GM21526 (cell line): ENCODE results near the gene PCSK6.

Experiments used
- ATAC-seq: cut with Tn5 transposase; IDR thresholded peaks from one replicate; pipeline ENCODE4 v1.9.1; 2021; ENCODE audit warnings: moderate library complexity; ENCODE audit not compliant: unreplicated experiment, low FRiP score

PCSK6 gene

DNA sequence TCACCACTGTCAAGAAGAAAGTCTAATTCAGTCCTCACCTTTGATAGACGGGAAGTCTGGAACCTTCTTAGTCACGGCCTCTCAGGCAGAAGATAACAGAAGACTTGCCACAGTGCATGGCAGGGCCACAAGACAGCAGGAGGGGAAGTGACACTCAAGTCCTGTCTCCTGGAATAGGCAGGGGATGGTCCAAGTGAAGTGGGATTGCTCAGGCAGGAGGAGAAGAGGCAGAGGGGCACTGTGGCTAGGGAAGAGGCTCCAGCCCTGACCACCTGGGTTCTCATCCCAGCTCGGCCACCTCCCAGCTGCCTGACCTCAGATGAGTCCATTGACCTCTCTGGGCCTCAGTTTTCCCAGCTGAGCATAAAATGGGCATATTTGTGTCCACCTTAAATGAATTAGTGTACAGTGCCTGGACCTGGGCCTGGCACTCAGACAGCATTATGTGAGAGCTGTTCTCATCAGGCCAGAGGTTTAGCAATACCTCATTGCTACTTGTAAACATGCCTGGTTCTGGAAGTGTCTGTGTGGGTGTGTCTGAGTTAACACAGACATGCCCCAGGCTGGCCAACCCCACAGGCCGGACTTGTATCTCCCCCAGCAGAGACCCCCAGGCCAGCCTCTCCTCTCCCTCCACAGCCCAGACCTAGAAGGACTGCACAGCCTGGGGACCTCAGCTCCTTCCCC, 11.5 kb upstream of the PCSK6 start:
- no peak for ATAC-seq

DNA sequence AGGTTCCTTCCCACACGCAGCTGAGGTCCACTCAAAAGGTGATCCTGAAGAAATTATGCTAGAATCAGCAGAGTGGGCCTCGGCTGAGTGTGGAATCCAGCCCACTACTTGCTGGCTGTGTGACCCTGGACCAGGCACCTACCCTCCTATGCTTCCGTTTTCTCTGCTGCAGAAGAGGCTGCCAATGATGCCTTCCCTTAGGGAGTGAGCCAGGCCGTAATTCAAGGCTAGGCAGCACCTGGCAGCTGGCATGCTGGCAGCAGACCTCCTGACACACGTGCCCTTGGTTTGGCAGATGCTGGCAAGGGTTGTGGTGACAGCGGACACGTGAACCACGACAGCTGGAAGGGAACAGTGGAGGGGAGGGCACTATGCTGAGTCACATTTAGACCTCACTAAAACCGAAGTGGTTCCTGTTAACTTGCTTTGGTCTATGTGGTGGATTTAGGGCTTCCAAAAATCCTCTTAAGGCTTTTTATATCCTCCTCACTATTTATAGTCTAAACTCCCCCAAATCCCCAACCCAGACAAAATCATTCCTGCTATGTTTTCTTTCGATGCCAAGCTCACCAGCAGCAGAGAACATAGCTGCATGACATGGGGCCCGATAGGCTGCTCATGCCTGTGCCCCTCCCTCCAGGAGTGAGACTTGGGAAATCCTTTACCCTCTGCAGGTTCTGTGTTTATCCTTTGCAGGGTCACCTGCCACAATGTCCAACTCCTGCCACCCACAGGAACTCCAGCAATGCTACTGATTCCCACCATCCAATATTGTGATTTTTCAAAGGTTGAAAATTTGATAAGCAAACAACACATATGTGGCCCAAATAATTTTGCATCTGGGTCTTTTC, 10.6 kb upstream of the PCSK6 start:
- peak; percentile 50 for ATAC-seq

DNA sequence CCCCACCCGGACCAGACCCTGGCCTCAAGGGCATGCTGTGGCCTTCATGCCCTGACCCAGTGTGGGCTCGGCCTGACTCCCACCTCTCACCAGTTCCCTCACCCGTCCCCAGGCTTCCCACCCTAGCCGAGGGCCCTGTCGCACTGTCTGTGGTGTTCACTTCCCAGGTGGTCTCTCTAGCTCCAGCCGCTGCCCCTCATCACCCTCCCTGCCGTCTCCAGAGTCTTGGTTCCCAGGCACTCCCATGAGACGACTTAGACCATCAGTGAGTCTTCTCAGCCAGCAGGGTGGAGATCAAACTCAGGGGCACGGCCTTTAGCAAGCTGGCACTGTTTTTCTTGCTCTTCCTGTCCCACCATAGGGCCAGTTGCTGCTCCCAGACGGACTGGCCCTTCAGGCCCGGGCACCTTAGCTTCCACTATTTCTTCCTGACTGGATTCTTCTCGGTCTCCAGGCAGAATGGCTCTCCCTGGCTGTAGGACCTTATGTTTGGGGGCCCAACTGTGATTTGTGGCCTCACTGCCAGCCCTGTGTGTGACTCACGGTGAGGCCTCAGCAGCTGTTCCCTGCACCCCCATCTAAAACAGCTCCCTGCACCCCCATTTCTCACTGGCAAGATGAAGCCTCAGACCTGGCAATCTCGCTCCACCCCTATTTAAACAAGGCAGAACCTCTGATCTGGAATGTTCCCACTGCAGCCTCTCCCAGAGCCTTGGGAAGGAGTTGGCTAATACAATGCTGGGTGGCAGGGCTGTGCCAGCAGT, 9.4 kb upstream of the PCSK6 start:
- ATAC-seq, result no peak

DNA sequence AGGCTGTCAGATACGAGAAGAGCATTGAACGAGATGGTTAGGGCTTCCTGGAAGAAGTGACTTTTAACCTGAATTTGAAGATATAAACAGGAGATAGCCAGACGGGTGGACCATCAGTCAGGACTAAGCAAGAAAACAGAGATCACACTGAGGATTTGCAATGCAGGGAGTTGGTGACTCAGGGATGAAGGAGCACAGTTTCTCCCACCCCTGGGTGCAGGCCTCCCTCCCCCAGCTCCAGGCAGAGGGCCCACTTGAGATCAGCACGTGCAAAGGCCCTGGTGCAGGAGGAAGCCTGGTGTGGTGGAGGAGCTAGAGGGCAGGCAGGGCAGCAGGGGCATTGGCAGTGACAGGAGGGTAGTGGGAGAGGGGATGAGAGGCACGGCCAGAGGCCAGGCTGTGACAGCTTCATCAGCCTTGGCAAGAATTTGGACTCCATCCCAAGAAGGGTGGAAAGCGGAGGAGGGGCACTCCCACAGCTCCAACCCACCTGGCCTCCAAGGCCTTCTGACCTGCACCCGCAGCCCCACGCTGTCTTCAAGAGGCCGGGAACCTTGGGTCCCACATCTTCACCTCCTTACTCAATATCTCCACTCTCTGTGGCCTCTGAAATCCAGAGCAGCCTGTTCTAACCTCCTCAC, 8.7 kb upstream of the PCSK6 start:
- ATAC-seq, result no peak

DNA sequence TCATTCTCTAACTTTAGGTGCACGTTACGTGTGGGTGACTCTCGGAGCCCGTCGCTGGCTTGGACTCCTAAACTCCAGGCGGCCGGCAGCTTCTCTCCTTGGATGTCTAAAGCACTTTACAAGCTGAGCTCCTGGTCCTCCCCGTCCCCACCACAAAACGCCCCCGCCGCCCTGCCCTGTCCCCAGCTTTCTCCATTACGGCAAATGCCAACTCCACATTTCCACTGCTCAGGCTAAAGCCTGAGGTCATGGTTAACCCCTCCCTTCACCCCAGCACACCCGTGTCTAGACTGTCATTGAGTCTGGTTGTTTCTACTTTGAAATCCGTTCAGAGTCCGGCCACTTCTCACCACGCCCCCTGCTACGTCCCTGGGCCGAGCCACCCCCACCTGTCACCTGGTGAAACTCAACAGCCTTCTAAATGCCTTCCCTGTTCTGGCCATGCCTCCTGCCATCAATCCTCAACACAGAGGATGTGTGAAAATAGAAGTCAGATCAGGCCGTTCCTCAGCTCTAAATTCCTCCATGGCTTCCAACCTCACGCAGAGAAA, 8.1 kb upstream of the PCSK6 start:
- no peak for ATAC-seq

DNA sequence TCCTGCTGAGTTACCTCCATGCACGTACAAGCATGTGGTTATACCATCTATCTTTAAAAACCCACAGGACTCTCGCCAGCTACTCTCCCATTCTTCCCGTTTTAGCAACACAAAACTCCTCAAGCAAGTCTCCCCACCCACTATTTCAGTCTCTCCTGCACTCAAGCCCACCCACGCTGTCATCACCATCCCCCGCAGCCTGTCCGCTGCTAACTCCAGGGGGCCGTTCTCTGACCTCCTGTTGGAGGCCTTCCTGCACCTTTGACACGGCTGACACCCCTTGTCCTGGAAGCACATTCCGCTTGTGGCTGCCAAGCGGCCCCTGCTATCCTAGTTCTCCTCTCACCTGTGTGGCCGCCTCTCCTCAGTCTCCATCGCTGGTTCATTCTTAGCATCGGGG, 7.5 kb upstream of the PCSK6 start:
- no peak for ATAC-seq

DNA sequence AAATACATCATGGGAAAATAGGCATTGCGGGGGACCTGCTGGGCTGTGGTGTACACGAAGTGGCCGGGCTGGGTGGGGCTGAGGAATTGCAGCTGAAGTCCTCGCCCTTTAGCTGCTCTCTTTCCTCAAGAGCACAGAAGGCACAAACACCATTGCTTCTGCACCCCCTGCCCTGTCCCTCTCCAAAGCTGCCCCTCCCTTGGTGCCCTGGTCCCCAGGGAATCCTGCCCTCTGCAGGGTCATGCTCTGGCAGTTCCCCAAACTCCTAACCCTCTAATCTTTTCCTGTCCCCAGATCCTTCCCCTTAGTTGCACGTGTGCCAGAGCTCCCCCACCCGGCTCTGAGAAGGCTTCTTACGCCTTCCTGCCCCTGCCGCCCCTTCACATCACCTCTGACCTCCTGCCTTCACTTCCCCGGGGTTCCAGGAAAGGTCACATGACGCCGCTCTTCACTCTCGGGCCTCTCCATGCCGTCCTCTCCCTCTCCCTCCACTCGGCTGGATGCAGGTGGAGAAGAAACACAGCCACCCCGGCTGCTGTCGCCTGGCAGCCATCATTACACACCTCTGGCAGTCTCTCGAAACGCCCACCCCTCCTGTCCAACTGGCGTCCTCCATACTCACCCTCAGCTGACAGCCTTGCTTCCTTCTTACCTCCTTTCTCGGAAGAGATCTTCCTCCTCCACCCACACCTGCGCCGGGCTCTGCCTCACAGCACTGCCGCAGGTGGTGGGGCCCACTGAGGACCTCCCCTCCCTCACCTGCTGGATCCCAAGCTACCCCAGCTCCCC, 6.9 kb upstream of the PCSK6 start:
- no peak for ATAC-seq

DNA sequence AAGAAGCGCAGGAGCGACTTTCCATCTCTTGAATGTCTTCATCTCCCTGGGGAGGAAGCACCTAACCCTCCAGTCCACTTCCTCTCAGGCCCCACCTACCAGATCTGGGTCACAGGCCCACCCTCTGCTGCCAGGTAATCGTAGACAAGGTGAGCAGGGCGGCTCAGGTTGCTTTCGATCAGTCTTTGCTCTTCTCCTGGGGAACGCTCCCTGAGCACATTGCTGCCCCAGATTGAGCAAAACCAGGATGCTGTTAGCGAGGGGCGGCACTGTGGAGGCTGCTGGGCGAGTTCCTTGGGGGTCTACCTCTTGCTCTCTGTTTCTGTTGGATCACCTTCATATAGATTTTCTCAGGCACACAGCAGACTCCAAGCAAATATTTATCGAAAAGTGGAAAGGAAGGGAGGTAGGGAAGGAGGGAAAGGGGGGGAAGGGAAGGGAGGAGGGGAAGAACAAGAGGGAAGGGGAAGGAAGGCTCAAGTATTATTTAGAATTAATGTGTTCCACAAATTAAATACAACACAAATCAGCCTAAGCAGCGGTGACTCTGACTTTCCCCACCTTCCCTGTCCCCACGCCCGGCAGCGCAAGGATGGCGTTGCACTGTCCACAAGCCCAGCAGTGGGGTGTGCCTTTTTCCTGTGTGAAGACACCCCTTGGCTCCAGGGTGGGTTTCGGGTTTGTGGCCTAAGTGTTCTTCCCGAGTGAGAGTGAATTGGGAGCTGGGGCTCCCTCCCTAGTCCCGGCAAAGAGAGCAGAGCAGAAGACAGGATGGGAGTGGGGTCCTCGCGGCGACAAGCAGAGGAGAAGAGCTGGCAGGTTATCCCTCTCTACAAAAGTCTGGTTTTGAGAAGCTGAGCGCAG, 6.1 kb upstream of the PCSK6 start:
- ATAC-seq, result no peak

DNA sequence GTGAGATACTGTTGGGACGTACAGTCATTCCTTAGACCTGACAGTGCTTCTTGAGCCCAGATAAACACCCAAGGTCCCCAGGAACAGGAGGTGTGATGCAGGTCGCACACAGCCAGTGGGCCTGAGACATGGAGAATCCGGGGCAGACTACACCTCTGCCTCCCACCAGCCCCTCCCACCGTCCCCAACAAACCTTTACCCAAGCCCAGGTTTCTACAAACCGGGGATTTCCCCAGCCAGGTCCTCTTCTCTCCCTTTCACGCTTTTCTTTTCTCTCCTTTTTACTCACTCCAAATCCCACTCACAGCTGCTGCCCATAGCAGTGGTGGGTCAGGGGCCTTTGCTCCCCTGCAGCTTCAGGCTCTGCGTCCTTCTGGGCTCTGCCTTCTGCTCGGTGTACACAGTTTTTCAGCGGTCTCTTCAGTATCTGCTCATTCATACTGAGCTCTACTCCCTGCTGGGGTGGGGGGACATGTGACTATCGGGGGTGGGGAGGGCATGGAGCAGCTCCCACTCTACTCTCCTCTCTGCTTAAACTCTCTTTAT, 4.8 kb upstream of the PCSK6 start:
- no peak for ATAC-seq

DNA sequence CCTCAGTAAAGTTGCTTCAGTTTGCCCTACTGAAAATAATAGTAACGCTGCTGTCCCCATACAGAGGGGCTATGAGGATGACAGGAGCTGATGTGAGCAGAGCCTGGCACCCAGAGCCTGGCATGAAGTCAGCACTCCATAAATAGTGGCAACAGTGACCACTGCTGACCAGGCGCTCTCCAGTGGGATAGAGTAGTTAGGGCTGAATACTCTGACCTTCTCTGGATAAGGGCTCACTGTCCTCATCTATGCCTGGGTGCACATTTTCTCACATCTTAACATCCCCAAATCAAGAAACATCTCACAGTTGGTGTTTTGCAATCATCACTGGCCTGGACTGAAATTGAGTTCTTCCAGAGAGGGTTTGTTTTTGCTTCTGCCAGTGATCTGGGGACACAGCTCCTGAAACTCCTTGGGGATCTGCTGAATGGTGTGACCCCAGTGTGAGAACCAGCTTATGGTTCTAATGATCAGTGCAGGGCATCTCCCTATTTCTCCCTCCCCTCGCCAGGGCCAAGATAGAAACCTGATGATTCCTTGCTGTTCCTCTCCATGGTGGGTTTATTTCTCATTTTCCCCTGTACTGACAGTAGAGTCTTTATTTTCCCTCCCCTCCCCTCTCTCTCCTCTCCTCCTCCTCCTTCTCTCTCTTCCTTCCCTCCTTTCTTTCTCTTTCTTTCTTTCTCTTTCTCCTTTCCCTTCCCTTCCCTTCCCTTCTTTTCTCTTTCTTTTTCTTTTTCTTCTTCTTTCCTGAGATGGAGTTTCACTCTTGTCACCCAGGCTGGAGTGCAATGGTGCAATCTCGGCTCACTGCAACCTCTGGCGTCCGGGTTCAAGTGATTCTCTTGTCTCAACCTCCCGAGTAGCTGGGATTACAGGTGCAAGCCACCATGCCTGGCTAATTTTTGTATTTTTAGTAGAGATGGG, 3.5 kb upstream of the PCSK6 start:
- ATAC-seq, result no peak

DNA sequence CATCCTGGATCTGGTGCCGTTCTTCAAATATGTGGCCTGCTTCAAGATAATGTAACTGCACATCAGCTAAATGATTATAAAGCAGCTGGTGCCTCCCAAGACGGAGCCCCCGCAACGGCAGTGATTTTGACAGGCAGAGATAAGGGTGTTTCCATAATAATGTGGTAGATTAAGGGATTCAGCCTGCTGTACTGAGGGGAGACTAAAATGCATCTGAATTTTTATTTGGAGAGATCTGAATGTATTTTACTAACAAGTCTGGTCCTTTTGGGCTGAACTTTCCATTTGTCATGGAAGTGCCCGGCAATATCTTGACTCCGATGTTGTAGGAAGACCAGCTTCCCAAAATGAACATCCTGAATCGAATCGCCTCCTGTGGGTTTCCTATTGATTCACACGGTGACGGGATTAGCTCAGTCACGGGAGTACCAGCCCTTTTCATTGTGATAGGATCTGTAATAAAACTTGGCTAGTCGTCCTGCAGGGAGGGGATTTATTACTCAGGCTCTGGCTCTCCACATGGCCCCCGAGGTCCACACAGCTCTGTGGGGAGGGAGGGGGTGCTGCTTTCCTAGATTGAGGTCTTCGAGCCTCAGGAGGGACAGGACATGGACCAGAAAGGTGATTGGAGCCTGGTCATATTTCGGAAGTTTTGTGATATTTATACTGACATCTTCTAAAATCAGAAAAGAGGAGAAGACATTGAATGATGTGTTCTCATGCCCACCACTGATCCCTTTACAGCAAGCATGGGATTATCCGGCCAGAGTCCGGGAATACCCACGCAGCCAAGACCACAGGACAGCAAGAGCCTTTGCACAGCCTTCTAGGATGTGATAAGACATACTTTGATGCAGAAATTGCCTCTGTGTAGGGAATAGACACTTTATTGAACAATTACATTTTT, 2.5 kb upstream of the PCSK6 start:
- ATAC-seq, result no peak

DNA sequence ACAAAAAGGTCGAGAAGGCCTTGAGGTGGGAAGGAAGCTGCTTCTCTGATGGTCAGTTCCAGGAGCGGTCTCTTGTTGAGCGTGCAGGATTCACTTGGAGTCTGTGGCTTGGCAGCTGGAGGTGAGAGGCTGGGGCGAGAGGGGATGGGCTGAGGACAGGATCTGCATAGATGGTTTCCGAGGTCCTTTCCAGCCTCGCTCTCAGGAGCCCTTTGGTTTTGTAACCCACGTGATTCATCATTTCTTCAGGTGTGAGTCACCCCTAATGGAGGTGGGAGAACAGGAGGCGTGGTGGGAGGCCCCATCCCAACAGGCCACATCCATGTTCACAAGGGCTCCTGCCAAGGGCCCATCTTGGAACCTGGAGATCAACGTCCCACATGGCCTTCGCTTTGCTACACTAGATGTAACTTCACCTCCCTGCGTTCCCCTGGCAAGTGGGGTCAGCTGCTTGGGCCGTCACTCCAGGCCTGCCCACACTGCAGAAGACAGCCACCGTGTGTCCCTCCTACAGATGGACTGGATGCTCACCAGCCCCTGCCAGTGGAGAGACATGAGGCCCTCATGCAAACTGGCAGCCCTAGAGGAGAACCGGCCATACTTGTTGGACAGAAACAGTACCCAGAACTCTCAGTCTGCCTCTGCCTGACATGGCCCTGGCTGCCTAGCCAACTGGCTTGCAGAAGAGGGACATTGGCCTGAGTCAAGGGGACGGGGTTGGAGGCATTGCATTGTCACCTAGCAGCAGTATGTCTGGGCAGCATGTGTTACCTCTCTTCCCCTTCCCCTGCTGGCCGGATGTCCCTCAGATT, 1.6 kb upstream of the PCSK6 start:
- no peak for ATAC-seq

DNA sequence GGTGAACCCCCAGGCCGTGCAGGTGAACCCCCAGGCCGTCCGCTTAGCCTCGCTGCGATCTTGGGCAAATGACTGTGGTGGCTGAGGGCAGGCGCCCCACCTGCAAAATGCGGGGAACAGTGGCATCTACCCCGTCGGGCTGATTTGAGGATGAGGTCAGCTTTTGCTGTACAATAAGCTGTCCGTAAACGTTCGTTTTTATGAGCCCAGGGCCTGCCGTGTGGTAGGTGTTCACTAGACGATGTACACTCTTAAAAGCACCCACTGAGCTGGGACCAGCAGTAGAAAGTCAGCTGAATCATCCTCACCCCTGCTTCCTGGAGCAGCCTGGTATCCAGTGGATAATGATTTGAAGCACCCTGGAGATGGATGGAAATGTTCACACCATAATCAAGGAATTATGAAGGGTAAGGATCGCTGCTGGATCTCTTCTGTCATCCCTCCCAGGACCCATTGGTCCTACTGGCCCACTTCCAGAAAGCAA, 943 bp upstream of the PCSK6 start:
- no peak for ATAC-seq

DNA sequence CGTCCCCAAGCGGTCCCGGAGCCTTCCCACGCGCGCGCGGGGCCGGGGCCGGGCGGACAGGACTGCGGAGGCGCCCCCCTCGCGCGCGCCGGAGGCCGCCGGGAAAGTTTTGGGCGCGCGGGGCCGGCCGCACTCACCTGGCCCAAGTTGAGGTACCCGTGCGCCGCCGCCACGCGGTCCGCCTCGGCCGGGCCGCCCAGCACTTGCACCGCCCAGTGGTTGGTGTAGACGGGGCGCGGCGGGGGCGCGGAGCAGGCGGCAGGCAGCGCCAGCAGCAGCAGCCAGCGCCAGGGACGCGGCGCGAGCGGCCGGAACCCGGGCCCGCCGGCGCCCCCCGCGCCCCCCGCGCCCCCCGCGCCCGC, 289 bp downstream of the PCSK6 start:
- ATAC-seq, result no peak

DNA sequence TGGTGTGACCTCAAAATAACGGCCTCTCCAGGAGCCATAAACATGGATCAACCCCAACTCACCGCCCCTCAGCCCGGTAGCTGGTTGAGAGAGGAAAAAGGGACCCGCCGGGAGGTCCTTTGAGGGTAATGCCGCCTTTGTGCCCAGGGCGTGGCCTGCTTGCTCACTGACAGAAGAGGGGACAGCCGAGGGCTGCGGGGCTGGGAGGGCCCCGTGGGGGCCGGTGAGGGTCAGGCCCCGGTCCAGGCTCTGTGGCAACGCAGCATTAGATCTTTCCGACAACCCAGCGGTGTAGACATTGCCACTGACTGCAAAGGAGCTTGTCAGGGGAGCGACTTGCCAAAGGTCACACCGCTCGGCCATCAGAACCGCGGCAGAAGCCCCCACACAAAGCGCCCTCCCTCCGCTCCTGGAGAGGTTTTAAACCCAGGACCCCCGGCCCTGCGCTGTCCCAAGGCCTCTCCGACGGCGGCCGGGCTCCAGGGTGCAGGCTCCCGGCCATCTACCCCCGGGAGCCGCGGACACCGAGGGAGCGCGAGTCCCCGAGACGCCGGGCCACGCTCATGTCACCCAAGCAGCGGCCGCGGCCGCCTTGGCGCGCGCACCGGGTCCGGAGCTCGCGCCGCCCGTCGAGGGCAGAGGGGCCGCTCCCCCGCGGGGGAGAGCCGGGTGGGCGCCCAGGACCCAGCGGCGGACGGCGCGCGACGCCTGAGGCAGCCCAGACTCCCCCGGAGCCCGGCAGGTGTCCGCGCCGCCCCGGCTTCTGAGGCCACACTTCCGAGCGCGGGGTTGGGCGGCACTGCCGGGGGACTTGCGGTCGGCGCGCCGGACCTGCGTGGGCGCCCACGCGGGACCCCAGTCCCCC, 975 bp downstream of the PCSK6 start:
- no peak for ATAC-seq
